ENCODE data around the gene SLC39A10.
"Not testable (repeated sequence)": the region's sequence is repeated elsewhere in the genome, so short reads cannot be mapped to it uniquely, and the experiment has no call there.

The SLC39A10 gene

DNA sequence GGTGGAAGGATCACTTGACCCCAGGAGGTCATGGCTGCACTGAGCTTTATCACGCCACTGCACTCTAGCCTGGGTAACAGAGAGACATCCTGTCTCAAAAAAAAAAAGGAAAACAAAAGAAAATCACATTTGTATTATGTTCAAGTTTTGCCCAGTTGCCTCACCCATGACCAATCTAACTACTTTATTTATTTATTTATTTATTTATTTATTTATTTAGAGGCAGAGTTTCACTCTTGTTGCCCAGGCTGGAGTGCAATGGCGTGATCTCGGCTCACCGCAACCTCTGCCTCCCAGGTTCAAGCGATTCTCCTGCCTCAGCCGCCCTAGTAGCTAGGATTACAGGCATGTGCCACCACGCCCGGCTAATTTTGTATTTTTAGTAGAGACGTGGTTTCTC lies 12.3 kb upstream of the SLC39A10 start:
- not testable (repeated sequence) for DNase-seq

DNA sequence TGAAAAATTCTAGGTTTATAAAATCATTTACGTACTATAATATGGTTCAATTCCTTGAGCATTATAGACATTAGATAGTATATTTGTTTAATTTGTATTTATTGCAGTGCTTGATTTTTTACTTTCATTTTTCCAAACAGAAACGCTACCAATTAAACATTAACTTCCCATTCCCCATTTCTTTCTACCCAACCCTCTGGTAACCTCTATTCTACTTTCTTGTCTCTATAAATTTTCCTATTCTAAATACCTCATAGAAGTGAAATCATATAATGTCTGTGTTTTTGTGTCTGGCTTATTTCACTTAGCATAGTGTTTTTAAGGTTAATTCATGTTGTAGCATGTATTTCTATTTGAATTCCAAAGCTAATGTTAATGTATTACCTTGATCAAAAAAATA lies 11.6 kb upstream of the SLC39A10 start:
- DNase-seq = no peak

DNA sequence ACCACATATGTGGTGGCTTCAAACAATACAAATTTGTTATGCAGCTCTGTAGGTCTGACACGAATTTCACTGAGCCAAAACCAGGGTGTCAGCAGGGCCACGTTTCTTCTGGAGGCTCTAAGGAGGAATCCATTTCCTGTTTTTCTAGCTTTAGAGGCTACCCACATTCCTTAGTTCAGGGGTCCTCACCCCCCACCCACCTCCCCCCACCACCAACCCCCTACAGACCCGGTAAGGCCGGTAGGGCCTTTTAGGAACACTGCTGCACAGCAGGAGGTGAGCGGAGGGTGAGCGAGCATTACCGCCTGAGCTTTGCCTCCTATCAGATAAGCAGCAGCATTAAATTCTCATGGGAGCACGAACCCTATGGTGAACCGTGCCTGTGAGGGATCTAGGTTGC lies 10.6 kb upstream of the SLC39A10 start:
- no peak for DNase-seq

DNA sequence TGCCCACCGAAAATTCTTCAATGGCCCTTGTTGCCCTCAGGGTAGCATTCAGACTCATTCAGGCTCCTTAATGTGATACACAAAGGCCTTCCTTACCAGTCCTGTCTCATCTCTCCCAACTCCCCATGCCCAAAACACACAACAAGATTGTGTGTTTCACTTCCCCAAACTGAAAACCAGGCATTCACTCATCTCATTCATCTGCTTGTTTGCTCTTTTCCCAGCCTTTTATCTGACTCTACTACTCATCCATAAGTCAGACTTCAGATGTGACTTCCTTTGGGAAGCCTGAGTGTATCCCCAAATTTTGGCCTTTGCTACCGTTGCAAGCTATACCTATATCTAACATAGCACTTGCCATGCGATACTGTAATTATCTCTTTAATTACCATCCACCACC lies 9.7 kb upstream of the SLC39A10 start:
- DNase-seq = no peak

DNA sequence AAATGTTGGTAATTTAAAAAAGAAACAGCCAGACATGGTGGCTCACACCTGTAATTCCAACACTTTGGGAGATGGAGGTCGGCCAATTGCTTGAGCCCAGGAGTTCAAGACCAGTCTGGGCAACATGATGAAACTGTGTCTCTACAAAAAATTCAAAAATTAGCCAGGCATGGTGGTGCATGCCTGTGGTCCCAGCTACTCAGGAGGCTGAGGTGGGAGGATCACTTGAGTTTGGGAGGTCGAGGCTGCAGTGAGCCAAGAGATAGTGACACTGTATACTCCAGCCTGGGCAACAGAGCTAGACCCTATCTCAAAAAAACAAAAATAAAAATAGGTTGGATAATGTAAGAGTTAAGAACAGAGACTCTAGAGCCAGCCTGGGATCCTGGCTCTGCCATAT lies 8.7 kb upstream of the SLC39A10 start:
- DNase-seq = not testable (repeated sequence)

DNA sequence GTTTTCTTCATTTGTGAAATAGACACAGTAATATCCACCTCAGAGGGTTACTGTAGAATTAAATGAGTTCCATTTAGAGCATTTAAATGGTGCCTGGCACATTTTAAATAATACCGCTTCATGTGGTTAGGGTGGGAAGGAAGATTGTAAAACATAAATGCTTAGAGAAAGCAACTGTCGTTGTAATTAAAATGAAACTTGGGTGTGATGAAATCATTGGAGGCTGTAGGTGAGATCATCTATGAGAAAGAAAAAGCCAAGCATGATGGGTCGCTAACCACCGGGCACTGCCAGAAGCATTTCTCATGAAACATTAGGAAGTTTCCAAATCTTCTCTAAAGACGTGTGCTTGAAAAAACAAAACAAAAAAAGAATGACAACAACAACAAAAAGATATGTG lies 8.2 kb upstream of the SLC39A10 start:
- no peak for DNase-seq

DNA sequence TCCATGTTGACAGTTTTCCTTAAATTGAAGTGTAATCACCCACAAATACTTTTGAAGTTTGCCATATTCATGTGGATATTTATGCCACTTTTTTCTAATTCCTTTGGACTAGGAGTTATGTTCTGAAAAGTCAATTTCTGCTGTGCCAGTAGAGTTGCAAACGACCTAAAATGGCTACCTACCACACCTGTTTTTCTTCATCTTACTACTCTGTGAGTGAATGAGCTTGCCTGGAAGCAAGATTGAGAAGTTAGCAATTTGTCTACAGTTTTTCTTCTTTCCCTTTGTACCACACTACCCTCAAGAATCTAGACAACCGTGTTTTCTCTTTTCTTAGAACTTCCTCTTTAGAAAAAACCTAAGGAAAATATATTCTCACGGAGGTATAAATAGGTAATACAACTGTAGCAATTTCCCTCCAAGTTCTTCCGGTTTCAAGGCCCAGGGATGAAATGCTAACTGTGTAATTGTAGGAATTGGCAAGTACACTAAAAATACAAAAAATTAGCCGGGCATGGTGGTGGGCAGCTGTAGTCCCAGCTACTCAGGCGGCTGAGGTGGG lies 7.3 kb upstream of the SLC39A10 start:
- no peak for DNase-seq

DNA sequence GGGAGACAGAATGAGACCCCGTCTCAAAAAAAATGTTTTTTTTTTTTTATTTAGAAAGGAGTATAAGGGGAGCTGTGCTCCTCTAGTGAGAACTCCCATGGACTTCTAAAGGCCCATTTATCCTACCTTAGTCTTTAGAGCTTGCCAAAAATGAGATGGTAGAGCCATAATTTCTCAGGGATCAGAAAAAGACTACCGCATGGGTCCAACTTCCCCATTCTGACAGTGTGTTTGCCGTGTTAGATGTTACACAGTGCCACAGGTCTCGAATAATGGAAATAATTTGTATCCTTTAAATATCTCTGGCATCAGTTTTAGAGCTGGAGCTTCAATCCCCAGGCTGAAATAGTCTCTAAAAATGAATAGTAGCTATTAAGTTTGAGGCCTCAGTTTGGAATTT lies 6.0 kb upstream of the SLC39A10 start:
- DNase-seq = no peak

DNA sequence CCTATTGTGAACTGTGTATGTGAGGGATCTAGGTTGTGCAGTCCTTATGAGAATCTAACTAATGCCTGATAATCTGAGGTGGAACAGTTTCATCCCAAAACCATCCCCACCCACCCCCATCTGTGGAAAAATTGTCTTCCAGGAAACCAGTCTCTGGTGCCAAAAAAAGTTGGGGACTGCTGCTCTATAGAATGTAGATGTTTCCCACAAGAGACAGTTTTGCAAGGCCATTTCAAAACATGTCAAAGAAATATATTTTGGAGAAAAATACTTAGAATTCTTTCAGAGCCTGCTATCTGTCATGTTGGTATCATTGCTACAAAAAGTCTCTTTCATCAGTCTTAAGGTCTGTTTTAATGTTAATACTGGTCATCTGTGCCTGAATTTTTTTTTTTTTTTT lies 4.1 kb upstream of the SLC39A10 start:
- DNase-seq = no peak

DNA sequence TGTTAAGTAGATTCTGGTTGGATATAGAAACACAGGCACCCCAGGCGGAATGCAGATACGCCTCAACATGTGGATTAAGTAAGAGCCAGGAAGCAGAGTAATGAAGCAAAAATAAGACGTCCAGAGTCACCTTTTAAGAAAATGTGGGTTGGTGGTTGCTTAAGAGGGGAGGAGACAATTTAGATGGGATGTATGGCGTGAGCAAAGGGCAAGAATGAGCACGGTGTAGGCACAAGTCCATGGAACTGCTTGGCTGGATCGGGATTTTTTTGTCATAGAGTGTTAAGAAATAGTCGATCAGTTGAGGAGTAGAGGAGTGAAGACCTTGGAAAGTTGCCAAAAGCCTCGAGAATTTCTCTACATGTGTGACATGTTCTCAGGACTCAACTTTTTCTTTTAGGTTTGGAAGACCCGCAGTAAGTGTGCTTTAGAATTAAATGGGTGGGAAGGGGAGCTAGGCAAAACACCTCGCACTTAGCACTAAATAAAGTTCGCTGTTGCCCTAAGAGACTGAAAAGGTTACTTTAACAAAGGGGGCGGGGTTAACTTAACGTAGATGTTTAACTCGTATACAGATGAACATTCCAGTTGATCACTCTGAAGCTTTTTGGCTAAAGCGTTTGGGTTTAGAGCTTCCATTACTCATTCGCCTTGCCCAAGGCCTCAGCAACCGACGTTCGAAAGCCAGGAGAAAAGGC lies 716 bp upstream of the SLC39A10 start:
- peak in 2 of 56 donors; percentile 35 to 47 for DNase-seq

DNA sequence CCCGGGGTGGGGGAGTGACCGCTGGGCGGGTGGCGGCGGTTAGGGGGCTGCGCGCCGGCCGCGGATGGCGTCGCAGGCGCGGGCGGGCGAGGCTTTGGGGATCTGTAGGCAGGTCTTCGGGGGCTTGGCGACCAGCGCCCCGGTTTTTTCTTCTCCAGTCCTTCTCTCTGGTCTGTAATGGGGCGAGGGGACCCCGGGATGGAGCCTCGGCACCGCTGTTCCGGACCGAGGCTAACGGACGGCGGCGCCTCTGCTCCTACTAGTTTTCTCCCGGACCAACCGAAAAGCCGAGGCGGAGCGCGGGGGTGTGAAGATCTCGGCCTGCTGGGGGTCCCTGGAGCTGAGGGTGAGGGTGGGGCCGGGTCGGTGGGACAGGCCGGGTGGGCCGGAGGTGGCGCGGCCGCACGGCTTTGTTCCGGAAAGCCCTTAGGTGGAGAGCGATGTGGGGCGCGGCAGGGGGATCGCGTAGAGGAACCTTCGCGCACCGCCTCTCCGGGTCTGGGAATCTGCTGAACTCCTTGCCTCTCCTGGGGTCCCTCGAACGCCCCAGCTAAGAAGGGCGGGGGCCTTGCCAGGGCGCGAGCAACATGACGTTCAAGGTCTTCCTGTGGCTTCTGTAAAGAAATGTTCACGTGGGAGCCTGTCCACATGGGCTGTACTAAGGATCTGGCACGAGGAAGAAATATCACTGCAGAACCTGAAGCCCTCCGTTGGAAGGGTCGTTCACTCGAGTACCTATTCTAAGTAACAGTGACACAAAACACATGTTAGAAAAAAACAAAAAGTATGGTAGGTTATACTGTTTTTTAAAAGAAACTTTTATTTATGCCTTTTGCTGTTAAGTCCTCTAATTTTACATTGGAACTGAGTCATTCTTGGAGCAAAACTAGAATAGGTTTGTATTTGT lies 861 bp downstream of the SLC39A10 start:
- peak in 46 of 56 donors; percentile 13 to 77 (median 48) for DNase-seq

DNA sequence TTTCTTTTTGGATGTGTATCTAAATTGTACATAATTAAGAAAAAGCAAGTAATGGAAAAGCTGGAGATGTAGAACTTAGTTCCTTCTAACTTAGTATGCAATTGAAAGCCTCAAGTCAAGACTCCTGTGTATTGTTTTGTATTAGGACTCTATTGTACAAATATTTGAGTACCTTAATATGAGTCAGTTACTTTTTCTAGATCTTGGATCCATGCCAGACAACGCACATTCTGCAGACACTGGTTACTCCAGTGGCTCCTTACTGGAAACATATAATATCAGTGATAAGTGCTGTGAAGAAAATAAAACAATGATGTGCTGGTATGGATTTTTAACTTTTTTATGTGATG lies 1.5 kb downstream of the SLC39A10 start:
- no peak for DNase-seq

DNA sequence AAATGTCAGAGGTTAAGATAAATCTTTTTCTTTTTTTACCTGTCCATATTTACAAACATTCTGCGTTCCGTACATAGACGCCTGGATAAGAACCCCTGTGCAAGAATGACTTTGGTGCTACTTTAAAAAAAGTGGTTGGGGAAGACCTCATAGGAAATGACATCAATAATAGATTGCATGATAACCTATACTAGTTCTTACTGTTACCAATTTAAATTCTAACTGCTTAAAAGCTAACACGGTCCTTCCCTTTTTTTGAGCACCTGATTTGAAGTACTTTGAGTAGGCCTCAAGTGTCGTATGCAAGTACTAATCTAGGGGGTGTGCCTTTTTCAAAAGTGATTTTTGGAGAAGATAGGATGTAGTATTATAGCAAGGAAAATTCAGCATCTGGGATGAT lies 2.1 kb downstream of the SLC39A10 start:
- DNase-seq = no peak

DNA sequence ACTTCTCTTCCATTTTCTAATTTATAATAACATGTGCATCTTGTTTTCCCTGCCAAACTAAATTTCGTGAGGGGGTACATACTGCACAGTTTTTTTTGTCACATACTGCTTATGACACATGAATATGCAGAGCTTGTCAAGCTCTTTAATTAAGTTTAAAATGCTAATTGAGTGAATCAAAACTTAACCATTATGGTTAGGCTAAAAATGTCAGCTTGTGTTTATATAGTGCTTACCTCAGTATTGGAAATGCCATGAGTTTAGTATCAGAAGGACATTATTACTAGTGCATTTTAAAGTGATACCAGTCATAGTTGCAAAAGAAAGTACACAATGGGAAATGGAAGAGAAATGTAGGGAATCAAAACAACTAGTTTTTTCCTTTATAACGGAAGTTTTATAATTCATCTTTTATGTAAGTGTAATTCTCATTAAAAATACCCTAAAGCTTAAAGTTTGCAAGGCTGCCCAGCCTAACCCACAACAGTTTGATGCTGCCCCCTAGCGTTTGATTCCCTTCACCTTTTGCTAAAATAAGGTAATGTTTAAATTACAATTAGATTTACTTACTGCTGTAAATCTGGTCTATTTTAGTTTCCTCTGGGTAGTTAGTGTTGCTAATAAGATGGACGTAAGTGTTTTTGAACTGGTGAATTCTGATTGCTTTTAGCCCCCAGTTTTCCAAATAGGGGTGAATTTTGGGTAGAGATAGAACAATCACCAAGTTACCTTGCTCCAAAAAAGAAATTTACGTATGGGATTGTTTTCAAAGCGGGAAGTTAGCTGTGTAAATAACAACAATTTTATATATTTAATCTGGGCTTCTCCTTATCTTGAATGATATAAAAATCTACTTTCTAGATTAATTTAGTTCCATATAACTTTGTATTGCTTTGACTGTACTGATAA lies 3.2 kb downstream of the SLC39A10 start:
- peak in 38 of 56 donors; percentile 1 to 86 (median 26) for DNase-seq

DNA sequence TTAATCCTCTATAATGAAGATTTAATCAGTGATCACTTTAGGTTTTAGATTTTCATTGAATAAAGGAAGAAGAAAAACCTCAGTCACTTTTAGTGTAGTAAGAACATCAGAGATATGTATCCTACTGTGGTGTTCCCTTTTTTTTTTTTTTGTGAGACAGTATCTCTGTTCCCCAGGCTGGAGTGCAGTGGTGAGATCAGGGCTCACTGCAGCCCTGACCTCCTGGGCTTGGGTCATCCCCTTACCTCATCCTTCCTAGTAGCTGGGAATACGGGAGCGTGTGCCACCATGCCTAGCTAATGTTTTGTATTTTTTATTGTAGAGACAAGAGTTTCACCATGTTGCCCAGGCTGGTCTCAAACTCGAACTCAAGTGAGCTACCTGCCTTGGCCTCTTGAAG lies 5.1 kb downstream of the SLC39A10 start:
- DNase-seq = no peak

DNA sequence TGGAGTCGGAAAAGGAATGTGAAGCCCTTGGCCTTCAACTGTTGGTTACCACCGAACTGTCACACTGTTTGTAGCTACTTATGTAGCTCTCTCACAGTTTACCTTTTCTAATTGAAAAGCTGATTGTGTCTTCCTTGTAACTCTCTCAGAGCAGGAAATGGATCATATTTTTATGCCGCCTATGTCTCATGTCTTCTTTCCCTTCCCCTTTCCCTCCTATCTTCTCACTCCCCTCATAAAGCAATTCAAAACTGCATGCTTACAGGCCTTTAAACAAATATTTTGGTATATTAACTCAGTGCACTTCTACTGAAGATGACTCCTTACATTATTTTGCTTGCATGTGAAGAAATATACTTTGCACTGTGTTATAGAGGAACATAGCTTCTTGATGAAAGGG lies 6.0 kb downstream of the SLC39A10 start:
- DNase-seq = no peak

DNA sequence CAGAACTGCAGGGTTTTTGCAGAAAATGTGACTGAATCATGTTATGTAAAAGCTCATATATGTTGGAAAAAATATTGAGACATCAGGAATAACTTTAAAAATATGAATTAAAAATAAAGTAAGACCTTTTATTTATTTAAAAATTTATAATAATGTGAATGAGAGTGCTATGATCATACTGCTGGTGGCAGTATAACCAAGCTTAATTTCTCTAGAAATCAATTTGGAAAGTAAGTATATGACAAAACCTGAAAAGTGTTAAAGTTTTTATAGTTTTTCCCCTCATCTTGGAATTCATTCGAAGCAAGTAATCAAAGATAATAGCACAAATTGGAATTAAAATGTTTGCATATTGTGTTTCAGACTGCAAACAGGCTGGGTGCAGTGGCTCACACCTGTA lies 7.5 kb downstream of the SLC39A10 start:
- DNase-seq = no peak

DNA sequence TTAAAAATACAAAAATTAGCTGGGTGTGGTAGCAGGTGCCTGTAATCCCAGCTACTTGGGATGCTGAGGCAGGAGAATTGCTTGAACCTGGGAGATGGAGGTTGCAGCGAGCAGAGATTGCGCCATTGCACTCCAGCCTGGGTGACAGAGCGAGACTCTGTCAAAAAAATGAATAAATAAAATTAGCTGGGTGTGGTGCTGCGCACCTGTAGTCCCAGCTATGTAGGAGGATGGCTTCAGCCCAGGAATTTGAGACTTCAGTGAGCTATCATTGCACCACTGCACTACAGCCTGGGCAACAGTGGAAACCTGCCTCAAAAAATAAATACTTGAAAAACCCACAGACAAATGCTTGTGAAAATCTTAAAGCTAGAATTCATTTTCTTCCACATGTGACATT lies 8.1 kb downstream of the SLC39A10 start:
- not testable (repeated sequence) for DNase-seq

DNA sequence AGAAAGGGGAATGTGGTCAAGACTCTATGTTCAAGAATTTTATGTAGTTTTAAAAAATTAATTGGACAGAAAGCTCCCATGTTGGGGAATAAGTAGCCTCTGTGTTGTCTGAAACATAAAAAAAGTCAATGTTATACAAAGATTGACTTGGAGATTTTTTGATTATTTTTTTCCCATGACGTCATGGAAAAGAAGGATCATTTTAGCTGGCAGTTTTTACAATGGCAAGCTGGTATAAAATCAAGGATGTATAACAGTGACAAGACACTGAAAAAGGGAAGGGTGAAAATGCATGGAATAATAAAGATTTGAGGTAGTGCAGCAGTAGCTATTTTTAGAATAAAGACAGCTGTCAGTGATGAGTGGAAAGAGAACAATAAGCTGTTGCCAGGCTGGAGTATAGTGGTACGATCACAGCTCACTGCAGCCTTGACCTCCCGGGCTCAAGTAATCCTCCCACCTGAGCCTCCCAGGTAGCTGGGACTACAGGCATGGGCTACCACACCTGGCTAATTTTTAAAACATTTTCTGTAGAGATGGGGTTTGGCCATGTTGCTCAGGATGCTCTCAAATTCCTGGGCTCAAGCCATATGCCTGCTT lies 9.2 kb downstream of the SLC39A10 start:
- no peak for DNase-seq

DNA sequence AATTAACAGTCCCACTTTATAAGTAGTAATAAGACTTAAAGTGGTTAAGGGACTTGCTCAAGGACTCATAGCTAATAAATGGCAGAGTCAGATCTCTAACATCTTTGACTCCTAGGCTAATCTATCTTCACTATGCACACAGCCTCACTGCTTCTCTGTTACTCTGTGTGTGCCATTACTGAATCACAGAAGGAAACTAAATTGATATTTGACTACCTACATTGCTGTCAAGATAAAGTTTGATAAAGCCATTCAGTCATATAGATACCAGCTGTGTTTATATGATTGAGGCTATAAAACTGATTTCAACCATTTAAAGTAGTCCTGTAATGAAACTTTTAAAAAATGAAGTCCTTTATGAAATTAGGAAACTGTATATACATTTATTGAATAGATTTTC lies 10.9 kb downstream of the SLC39A10 start:
- DNase-seq = no peak

DNA sequence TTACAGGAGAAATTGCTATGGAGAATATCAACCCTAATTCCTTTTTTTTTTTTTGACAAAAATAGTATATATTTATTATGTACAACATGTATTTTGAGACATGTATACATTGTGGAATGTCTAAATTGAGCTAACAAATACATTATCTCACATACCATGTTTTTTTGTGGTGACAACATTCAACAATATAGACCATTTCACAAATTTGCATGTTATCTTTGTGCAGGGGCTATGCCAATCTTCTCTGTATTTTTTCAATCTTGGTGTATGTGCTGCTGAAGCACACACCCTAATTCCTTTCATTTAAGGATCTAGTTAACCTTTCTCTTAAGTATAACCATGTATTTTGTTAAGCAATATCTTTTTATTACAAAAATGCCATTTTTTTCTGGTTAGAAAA lies 13.2 kb downstream of the SLC39A10 start:
- DNase-seq = no peak
